Omental fat pad (tissue), 4 donors: ENCODE results near the gene ZNF76. TPM values are rescaled to one million over a fixed set of nuclear protein-coding genes. Genes with fewer than 3 reads are reported as not detected.

ENCODE experiments used
- ATAC-seq: fragments of 150-250 bp; one replicate; pipeline ENCODE4 v1.9.1; 2016; ENCODE audit warnings: mild to moderate bottlenecking, moderate library complexity; ENCODE audit not compliant: low FRiP score
- DNase-seq: peaks from one replicate; pipeline ENCODE4 v3.0.0-alpha.2; 2019; ENCODE audit warnings: low spot score
- CTCF ChIP-seq, 3 donors: fragments of 450-650 bp; IDR thresholded peaks; one replicate each; pipeline ENCODE4 v1.5.1; 2016 to 2017; ENCODE audit warnings: antibody characterized with exemption in 3 of 3, mild to moderate bottlenecking in 3 of 3, moderate library complexity in 2 of 3
- total RNA-seq, 4 donors: library from RNA; depleted of rRNA; stranded (reverse); fragments of >200 nt; gene quantifications; one replicate each; pipeline ENCODE4 v1.1.0, GENCODE V29; 2016

The ZNF76 gene
- total RNA-seq, 4 donors from 2014 or later, result 27.7 to 53.5 (median 33.6) TPM

- ATAC-seq, result no peak
- TF ChIP-seq CTCF (IDR thresholded peaks at IDR 0.05), result no peak
- DNase-seq, result no peak
These were observed 5.2 kb downstream of the ZNF76 start for GRCh38 chr6:35264550-35265274.

GRCh38 chr6:35265523-35265922, 6.0 kb downstream of the ZNF76 start:
- TF ChIP-seq CTCF (IDR thresholded peaks at IDR 0.05), result no peak
- ATAC-seq (no peak), DNase-seq (no peak)

- TF ChIP-seq CTCF (IDR thresholded peaks at IDR 0.05), result no peak
- DNase-seq (no peak), ATAC-seq (no peak)
These were observed 7.9 kb downstream of the ZNF76 start for GRCh38 chr6:35267446-35267845.

- ATAC-seq (no peak), DNase-seq (no peak)
- no peak for TF ChIP-seq CTCF (IDR thresholded peaks at IDR 0.05)
These were observed 8.4 kb downstream of the ZNF76 start for GRCh38 chr6:35267897-35268296.

- ATAC-seq (no peak), DNase-seq (no peak)
- no peak for TF ChIP-seq CTCF (IDR thresholded peaks at IDR 0.05)
These were observed 12.5 kb downstream of the ZNF76 start for GRCh38 chr6:35272005-35272404.

GRCh38 chr6:35273822-35274559, 14.5 kb downstream of the ZNF76 start:
- DNase-seq (no peak), ATAC-seq (no peak)
- no peak for TF ChIP-seq CTCF (IDR thresholded peaks at IDR 0.05)
